D721Med (cell line): ENCODE measurements around the gene PTPN5.
A peak's percentile ranks its signal among the peaks of the same experiment; 100 is the strongest.

Experiments
- DNase-seq: peaks from one replicate; pipeline ENCODE4 v3.0.0; 2011; ENCODE audit warnings: low spot score; ENCODE audit not compliant: insufficient read length
- FAIRE-seq: peaks from 2 replicates; lab custom pipeline; 2011; peaks lifted over from hg19 to GRCh38; lab: Jason Lieb, UNC
- CTCF ChIP-seq: IDR thresholded peaks from 2 replicates; pipeline ENCODE4 v1.5.1; 2012; ENCODE audit warnings: mild to moderate bottlenecking, control low read depth; ENCODE audit not compliant: insufficient read depth; ENCODE audit errors: missing control alignments

The PTPN5 gene

DNA sequence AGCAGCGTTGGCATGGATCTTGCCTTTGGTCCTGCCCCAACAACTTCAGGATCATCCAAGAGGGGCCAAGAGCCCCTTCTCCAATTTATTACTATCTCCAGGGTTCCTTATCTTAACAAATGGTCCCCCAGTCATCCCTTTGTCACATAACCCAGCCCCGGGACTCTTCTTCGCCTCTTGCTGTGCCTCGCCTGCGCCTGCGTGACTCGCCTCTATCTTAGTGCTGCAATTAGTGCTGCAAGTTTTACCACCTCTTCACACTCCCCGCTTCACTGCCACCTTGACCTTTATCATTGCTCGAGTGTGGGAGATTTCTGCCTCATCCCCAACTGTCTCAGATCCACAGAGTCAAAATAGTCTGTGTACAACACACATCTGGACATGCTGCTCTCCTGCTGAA is 61.6 kb downstream of the PTPN5 start:
- DNase-seq (no peak), FAIRE-seq (no peak)
- TF ChIP-seq CTCF, result no peak

- FAIRE-seq, result no peak
- no peak for DNase-seq
- TF ChIP-seq CTCF, result no peak
Observed at GRCh38 chr11:18729426-18729825, 62.2 kb downstream of the PTPN5 start.

- DNase-seq, result no peak
- FAIRE-seq, result no peak
- no peak for TF ChIP-seq CTCF
Observed at GRCh38 chr11:18728658-18729057, 62.9 kb downstream of the PTPN5 start.

DNA sequence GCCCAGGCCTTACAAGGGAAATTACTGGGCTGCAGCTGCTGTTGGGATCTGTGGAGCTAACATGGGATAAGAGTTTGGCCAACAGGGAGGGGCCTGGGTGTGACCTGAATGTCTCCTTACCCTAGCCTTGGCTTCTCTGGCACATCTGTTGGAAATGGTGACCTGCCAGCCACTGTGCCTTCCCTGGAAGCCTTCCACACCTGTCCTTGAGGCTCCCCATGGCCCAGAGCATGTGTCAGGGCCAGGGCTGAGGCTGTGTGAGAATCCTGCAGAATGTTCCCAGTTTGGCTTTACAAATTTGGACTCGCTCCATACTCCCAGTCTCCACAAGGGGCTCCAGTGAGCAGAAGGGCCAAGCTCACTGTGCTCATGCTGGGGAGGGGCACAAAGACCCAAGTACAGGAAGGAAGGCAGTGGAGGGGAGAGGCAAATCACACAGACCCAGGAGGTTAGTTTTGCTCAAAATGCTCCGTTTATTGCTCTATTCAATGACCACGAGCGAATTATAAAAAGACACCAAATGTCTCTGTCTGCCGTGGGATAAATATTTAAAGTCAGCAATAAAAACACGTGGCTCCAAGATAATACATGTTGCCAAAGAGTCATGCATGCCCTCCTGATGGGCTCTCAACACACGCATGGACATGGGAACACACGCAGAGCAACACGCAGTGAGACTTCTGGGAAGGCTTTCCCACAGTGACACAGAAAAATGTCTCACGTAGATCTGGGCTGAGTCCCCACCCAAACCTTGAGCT is 63.9 kb downstream of the PTPN5 start:
- FAIRE-seq (no peak), DNase-seq (peak; percentile 64)
- peak; percentile 71 for TF ChIP-seq CTCF

DNA sequence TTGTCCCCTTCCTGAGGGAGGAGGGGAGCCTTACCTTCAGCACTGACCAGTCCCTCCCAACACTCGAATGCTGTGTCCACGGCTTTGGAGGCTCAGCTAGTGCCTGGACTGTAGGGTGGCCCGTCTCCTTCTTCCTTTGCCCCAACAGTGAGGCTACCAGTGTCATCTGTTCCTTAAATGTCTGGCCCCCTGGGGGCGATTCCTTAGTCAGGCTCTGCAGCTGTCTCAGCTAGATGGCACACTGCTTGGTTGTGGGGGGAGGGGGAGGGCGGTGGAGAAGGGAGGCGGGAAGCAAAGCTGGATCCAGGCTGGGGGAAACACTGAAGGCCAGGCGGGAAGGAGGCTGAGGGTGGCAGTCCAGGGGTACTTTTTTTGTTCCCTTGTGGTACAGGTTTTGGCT is 65.6 kb downstream of the PTPN5 start, which contains the start of gene IGSF22:
Gene IGSF22 (minus strand): TSS at position 149 of the 400 bp plus-strand sequence. CDS start 1,952 bp downstream, outside the sequence.
- DNase-seq, result no peak
- no peak for FAIRE-seq
- TF ChIP-seq CTCF, result no peak

- FAIRE-seq (no peak), DNase-seq (no peak)
- no peak for TF ChIP-seq CTCF
Observed at GRCh38 chr11:18723991-18724390, 67.6 kb downstream of the PTPN5 start.

GRCh38 chr11:18722293-18722637 is 69.3 kb downstream of the PTPN5 start:
- no peak for TF ChIP-seq CTCF
- FAIRE-seq (no peak), DNase-seq (no peak)
